GM21515 (cell line): Measurements from ENCODE around the gene RP9.
A peak's percentile ranks its signal among the peaks of the same experiment; 100 is the strongest.

Source experiments
- ATAC-seq: cut with Tn5 transposase; IDR thresholded peaks from one replicate; pipeline ENCODE4 v1.9.1; 2021; ENCODE audit not compliant: unreplicated experiment

RP9 gene

DNA sequence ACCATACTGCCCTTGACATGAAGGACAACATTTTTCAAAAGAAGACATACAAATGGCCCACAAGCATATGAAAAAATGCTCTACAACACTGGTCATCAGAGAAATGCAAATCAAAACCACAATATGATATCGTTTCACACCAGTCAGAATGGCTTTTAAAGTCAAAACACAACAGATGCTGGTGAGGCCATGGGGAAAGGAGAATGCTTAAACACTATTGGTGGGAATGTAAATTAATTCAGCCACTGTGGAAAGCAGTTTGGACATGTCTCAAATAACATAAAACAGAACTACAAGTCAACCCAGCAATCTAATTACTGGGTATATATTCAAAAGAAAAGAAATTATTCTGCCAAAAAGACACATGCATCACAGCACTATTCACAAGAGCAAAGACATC, 42.4 kb downstream of the RP9 start:
- ATAC-seq = no peak

GRCh38 chr7:33065981-33066380, 43.2 kb downstream of the RP9 start:
- ATAC-seq = no peak

- ATAC-seq = peak; percentile 95
These were observed 46.3 kb downstream of the RP9 start for GRCh38 chr7:33062782-33063443.

DNA sequence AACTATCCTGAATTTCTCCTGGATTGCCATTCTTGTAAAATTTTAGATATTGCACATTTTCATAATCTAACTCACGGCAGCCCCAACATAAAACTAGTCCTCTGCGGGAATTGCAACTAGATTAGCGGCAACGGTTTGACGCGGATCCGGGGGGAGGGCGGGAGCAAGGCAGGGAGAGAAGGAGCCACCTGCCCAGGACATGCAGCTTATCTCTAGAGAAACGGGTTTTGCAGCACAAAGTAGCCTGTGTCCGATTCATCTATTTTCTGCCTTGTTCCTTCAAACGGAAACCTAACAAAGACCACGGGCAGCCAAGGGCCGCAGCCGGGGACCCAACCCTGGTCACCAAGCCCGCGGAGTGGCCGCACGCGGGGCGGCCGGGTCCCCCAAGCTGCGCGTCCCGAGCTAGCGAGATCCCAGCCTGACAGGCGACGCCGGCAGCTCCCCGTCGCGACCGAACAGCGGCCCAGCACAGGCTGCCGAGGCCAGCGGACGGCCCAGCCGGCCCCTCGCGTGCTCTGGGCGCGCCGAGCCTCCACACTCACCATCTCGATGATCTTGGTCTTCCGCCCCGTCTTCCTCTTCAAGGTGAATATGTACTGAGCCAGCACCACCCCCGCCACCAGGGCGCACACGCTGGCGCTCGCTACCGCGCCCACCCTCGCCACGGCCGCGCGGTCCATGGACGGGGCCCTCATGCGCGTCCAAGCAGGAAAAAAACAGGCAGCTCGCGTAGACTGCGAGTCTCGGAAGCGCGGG, 47.0 kb downstream of the RP9 start, which contains the start of gene NT5C3A:
TSS of gene NT5C3A (minus strand) at position 754 of the 759 bp plus-strand sequence. CDS start at position 683, 71 bp downstream.
- ATAC-seq = peak; percentile 6

GRCh38 chr7:33061282-33061937, 47.8 kb downstream of the RP9 start:
- no peak for ATAC-seq

DNA sequence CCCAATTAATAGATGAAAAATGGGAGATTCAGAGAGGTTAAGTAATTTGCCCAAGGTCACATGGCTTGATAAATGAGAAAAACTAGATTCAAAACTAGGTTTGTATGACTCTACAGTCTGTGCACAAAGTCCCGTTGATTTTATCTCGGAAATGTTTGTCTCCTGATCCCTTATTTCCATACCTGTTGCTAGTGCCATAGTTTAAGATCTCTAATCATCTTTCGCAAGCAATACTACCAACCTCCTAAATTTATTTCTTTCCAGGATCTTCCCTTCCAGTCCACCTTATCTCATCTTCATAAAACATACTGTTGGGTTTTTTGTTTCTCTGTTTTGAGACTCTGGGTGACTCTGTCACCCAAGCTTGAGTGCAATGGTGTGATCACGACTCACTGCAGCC, 49.6 kb downstream of the RP9 start:
- no peak for ATAC-seq

- no peak for ATAC-seq
These were observed 54.0 kb downstream of the RP9 start for GRCh38 chr7:33055158-33055557.

DNA sequence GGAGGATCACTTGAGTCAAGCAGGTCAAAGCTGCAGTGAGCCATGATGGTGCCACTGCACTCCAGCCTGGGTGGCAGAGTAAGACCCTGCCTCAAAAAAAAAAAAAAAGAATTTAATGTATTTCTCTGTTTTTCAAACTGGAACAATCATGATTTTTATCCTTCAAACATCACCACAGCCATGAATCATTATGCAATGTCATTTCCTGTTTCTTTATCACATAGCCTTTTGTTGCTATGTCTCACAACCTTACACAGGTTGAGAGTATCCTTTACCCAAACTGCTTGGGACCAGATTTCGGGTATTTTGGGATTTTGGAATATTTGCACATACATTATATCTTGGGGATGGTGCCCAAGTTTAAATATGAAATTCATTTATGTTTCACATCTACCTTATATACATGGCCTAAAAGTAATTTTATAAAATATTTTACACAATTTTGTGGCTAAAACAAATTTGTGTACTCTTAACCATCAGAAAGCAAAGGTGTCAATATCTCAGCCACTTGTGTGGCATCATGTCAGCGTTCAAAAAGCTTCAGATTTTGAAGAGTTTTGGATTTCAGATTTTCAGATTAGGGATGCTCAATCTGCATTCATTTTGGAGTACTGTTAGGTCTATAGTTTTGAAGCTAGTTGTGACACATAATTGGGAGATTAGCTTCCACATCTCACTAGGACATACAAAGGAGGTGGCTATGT, 54.8 kb downstream of the RP9 start:
- ATAC-seq = no peak

DNA sequence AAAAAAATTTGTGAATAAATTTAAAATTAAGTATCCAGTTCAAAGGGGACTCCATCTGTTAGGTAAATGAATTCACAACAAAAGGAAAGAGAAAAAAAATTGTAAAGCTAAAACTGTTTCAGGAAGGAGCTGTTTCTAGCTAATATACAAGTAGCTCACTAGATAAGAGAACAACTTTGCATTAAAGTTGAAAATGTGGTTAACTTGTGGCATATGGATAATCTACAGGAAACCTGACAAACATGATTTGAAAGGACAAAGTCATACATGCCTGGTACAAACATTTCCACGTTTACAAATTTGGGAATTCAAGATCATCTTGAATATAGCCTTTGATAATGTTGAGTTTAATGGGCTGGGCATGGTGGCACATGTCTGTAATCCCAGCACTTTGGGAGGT, 55.5 kb downstream of the RP9 start:
- ATAC-seq = no peak

DNA sequence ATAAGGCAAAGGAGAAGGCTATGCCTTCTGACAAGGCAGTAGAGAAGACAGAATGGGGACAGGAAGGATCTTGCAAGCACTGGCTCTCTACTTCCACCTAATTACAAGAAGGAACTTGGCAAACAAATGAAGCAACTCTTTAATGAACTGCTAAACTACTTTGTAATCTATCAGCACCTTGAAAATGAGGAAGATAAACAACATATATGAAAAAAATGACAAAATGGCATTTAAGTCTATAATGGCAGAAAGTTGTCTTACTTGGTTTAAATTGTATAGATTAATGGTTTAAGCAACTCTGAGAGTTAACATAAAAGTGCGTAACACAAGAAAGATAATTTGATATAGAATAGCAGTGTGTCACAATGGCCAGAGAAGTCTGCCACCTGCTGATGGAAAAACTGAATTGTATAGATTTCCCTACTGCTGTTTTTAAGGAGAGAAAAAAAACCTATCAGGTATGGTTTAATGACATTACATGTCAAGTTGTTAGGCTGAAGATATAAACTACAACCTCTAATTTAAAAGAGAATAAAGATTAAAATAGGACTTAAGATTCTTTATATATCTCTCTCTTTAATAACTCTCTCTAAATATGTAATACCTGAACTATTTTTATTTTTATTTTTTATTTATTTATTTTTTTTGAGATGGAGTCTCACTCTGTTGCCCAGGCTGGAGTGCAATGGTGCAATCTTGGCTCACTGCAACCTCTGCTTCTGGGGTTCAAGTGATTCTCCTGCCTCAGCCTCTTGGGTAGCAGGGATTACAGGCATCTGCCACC, 58.5 kb downstream of the RP9 start:
- ATAC-seq = no peak

GRCh38 chr7:33048704-33049103, 60.5 kb downstream of the RP9 start:
- no peak for ATAC-seq

DNA sequence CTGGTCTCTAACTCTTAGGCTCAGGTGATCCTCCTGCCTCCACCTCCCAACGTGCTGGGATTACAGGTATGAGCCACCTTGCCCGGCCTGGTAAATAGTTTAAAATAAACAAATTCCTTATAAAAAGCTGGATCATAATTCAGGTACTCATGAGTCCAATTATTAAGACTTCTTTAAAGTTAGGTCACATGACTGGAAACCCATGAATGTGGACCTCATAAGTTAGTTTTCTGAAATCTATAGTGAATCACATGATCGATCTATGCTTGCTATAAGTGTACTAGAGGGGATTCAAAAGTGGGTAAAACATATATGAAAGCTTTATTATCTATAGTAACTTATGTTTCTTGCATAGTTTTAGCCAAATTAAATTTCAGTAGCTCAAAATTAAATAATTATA, 60.9 kb downstream of the RP9 start:
- ATAC-seq = no peak

DNA sequence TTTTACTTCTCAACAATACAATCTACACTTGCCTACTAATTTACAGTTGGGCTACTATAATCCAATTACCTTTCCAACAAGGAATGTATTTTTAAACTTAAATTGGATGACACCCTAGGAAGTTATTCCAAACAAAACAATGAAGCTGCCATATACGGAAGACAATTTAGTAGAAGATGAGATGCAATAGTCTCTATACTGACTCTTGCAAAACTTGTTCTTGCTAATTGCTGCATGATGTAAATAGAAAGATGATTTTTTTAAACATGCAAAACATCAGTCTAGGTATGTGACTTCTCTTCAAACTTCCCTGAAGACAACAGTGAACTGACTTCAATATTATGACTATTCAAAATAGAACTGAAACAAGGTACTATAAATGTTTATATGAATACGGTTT, 64.2 kb downstream of the RP9 start:
- peak; percentile 32 for ATAC-seq
